WTC11 (cell line): ENCODE results near the gene TEP1. TPM values are rescaled to one million over a fixed set of nuclear protein-coding genes. Genes with fewer than 3 reads are reported as not detected.

Source experiments
- ATAC-seq: fragments of 200-7000 bp; cut with Tn5 transposase; 2 replicates; pipeline ENCODE4 v1.10.0; 2021; ENCODE audit warnings: mild to moderate bottlenecking, moderate library complexity
- CTCF ChIA-PET: fragments of 300-600 bp; sonication (Branson Sonifier 250); formaldehyde crosslinking; loops from one replicate; lab custom pipeline; 2021; ENCODE audit warnings: antibody characterized with exemption; lab: Charles Lee
- POLR2A ChIA-PET: fragments of 350-600 bp; sonication (Branson Sonifier 250); formaldehyde crosslinking; loops from one replicate; lab custom pipeline; 2021; ENCODE audit warnings: antibody characterized with exemption; lab: Charles Lee
- DNase-seq: peaks from one replicate; pipeline ENCODE4 v3.0.0; 2021; ENCODE audit warnings: low spot score
- H3K27ac Mint-ChIP-seq: 2 replicates; pipeline ENCODE4 v1.8.0; 2021; ENCODE audit warnings: mixed read lengths
- H3K27me3 Mint-ChIP-seq: 2 replicates; pipeline ENCODE4 v1.8.0; 2021; ENCODE audit warnings: low read depth, mild to moderate bottlenecking, moderate library complexity, mixed read lengths
- H3K36me3 Mint-ChIP-seq: 2 replicates; pipeline ENCODE4 v1.8.0; 2021; ENCODE audit warnings: mixed read lengths
- H3K4me1 Mint-ChIP-seq: 2 replicates; pipeline ENCODE4 v1.8.0; 2022; ENCODE audit warnings: mixed read lengths
- H3K4me3 Mint-ChIP-seq: 2 replicates; pipeline ENCODE4 v1.8.0; 2021; ENCODE audit warnings: mild to moderate bottlenecking, moderate library complexity, mixed read lengths
- H3K9me3 Mint-ChIP-seq: 2 replicates; pipeline ENCODE4 v1.8.0; 2021; ENCODE audit warnings: mixed read lengths
- AFF4 ChIP-seq: sonication (generic); formaldehyde crosslinking; IDR thresholded peaks from 2 replicates; pipeline ENCODE4 v1.8.1; 2023; ENCODE audit warnings: mild to moderate bottlenecking, missing genetic modification reagents, borderline replicate concordance
- ATF6 ChIP-seq: sonication (generic); formaldehyde crosslinking; IDR thresholded peaks from 2 replicates; pipeline ENCODE4 v1.8.1; 2023; ENCODE audit warnings: mild to moderate bottlenecking, missing genetic modification reagents
- CBFB ChIP-seq: sonication (generic); formaldehyde crosslinking; IDR thresholded peaks from 2 replicates; pipeline ENCODE4 v1.8.1; 2022; ENCODE audit warnings: mild to moderate bottlenecking, low read depth, missing genetic modification reagents
- CTCF ChIP-seq: fragments of 200-600 bp; IDR thresholded peaks from 2 replicates; pipeline ENCODE4 v1.8.0; 2022; ENCODE audit warnings: antibody characterized with exemption
- E2F1 ChIP-seq: sonication (generic); formaldehyde crosslinking; IDR thresholded peaks from 2 replicates; pipeline ENCODE4 v1.8.0; 2022; ENCODE audit warnings: mild to moderate bottlenecking, missing genetic modification reagents
- E2F4 ChIP-seq: sonication (generic); formaldehyde crosslinking; IDR thresholded peaks from 2 replicates; pipeline ENCODE4 v1.8.1; 2022; ENCODE audit warnings: low read depth, mild to moderate bottlenecking, moderate library complexity, missing genetic modification reagents, borderline replicate concordance
- E2F5 ChIP-seq: sonication (generic); formaldehyde crosslinking; IDR thresholded peaks from 2 replicates; pipeline ENCODE4 v1.8.1; 2022; ENCODE audit warnings: mild to moderate bottlenecking, moderate library complexity, missing genetic modification reagents
- EMX1 ChIP-seq: fragments of 250-450 bp; sonication (Bioruptor Pico); IDR thresholded peaks from 2 replicates; pipeline ENCODE4 v1.8.0; 2021; ENCODE audit warnings: mild to moderate bottlenecking
- ESRRA ChIP-seq: sonication (generic); formaldehyde crosslinking; IDR thresholded peaks from 2 replicates; pipeline ENCODE4 v1.8.1; 2022; ENCODE audit warnings: mild to moderate bottlenecking, missing genetic modification reagents, borderline replicate concordance
- GRHL2 ChIP-seq: fragments of 250-450 bp; sonication (Bioruptor Pico); IDR thresholded peaks from 2 replicates; pipeline ENCODE4 v1.8.0; 2022; ENCODE audit warnings: mild to moderate bottlenecking, moderate library complexity; ENCODE audit not compliant: insufficient replicate concordance, severe bottlenecking
- NR2C2 ChIP-seq: sonication (generic); formaldehyde crosslinking; IDR thresholded peaks from 2 replicates; pipeline ENCODE4 v1.8.0; 2022; ENCODE audit warnings: mild to moderate bottlenecking, missing genetic modification reagents
- NR3C1 ChIP-seq: sonication (generic); formaldehyde crosslinking; conservative IDR thresholded peaks from 2 replicates; pipeline ENCODE4 v1.8.1; 2023; ENCODE audit warnings: low read depth, mild to moderate bottlenecking, missing genetic modification reagents
- PREB ChIP-seq: sonication (generic); formaldehyde crosslinking; IDR thresholded peaks from 2 replicates; pipeline ENCODE4 v1.8.1; 2022; ENCODE audit warnings: mild to moderate bottlenecking, missing genetic modification reagents, moderate library complexity, borderline replicate concordance
- SP1 ChIP-seq: sonication (generic); formaldehyde crosslinking; conservative IDR thresholded peaks from 2 replicates; pipeline ENCODE4 v1.8.1; 2022; ENCODE audit warnings: missing genetic modification reagents
- STAT6 ChIP-seq: sonication (generic); formaldehyde crosslinking; conservative IDR thresholded peaks from 2 replicates; pipeline ENCODE4 v1.8.1; 2023; ENCODE audit warnings: mild to moderate bottlenecking, low read depth, missing genetic modification reagents, moderate library complexity
- TEAD4 ChIP-seq: sonication (generic); formaldehyde crosslinking; IDR thresholded peaks from 2 replicates; pipeline ENCODE4 v1.8.0; 2022; ENCODE audit warnings: mild to moderate bottlenecking, missing genetic modification reagents
- TP53 ChIP-seq: sonication (generic); formaldehyde crosslinking; IDR thresholded peaks from 2 replicates; pipeline ENCODE4 v1.8.1; 2023; ENCODE audit warnings: mild to moderate bottlenecking, missing genetic modification reagents
- ZBTB43 ChIP-seq: sonication (generic); formaldehyde crosslinking; IDR thresholded peaks from 2 replicates; pipeline ENCODE4 v1.8.1; 2023; ENCODE audit warnings: mild to moderate bottlenecking, missing genetic modification reagents
- ZNF121 ChIP-seq: sonication (generic); formaldehyde crosslinking; IDR thresholded peaks from 2 replicates; pipeline ENCODE4 v1.8.0; 2023; ENCODE audit warnings: missing genetic modification reagents
- ZNF232 ChIP-seq: sonication (generic); formaldehyde crosslinking; IDR thresholded peaks from 2 replicates; pipeline ENCODE4 v1.8.0; 2022; ENCODE audit warnings: mild to moderate bottlenecking, missing genetic modification reagents
- total RNA-seq: library from RNA; stranded (reverse); gene quantifications from 3 replicates; pipeline ENCODE4 v1.2.3, GENCODE V29; 2021

TEP1 gene
- total RNA-seq, 1 experiment from 2014 or later, result 16.0 TPM

- CTCF ChIA-PET, result no interaction called here
- POLR2A ChIA-PET, result no interaction called here
Measured at GRCh38 chr14:20386276-20386855, 26.9 kb downstream of the TEP1 start.

More at GRCh38 chr14:20386276-20386855, 26.9 kb downstream of the TEP1 start:
- Mint-ChIP-seq H3K4me1 (peaks cover 6% of the 10 kb centered on the region), H3K4me3 (no peak overlapping the region), H3K27ac (no peak overlapping the region), H3K27me3 (no peaks in the 10 kb centered on the region)
- ATAC-seq (no peak), DNase-seq (no peak)
- TF ChIP-seq E2F5 (CRISPR knock-in tag) (no peak), PREB (no peak), ZNF121 (CRISPR knock-in tag) (no peak), CTCF (no peak), EMX1 (CRISPR knock-in tag) (no peak), TP53 (CRISPR knock-in tag) (no peak), ZBTB43 (CRISPR knock-in tag) (no peak), ATF6 (CRISPR knock-in tag) (no peak), GRHL2 (CRISPR knock-in tag) (no peak), E2F1 (CRISPR knock-in tag) (no peak), NR3C1 (no peak), SP1 (no peak), ESRRA (CRISPR knock-in tag) (no peak), STAT6 (CRISPR knock-in tag) (no peak), TEAD4 (CRISPR knock-in tag) (no peak), CBFB (CRISPR knock-in tag) (no peak), NR2C2 (CRISPR knock-in tag) (no peak), AFF4 (no peak), ZNF232 (CRISPR knock-in tag) (no peak), E2F4 (no peak)
- TF ChIP-seq, all 79 proteins: peak for 0
- Mint-ChIP-seq H3K9me3 (no peaks in the 10 kb centered on the region), H3K36me3 (peaks cover 36% of the 10 kb centered on the region)
